Psoas muscle (tissue), 8 donors: ENCODE results near the gene ARHGDIA. TPM values are rescaled to one million over a fixed set of nuclear protein-coding genes. Genes with fewer than 3 reads are reported as not detected.

Source experiments
- ATAC-seq, 4 donors: fragments of 200-7000 bp; cut with Tn5 transposase; one replicate each; pipeline ENCODE4 v1.9.1; 2020; ENCODE audit warnings: moderate library complexity in 3 of 4, mild to moderate bottlenecking in 2 of 4
- DNase-seq, 2 donors: peaks; one replicate each; pipeline ENCODE4 v3.0.0-alpha.2; 2020
- H3K27ac ChIP-seq: fragments of 200-600 bp; one replicate; pipeline ENCODE4 v1.8.0; 2022
- H3K27me3 ChIP-seq, 3 donors: fragments of 200-600 bp in 1 of 3; one replicate each; pipeline versions ENCODE4 v1.6.1 to v1.8.0; 2013 to 2022; ENCODE audit warnings: low read length in 2 of 3, mild to moderate bottlenecking in 2 of 3, moderate library complexity in 1 of 3; ENCODE audit not compliant: insufficient read depth in 3 of 3
- H3K36me3 ChIP-seq, 2 donors: fragments of 200-600 bp in 1 of 2; one replicate each; pipeline versions ENCODE4 v1.6.1 to v1.8.0; 2013 to 2022; ENCODE audit warnings: low read depth in 1 of 2, mild to moderate bottlenecking in 1 of 2, moderate library complexity in 1 of 2; ENCODE audit not compliant: insufficient read depth in 1 of 2
- H3K4me1 ChIP-seq: fragments of 200-600 bp; one replicate; pipeline ENCODE4 v1.8.0; 2022
- H3K4me3 ChIP-seq: fragments of 200-600 bp; one replicate; pipeline ENCODE4 v1.8.0; 2022; ENCODE audit warnings: mild to moderate bottlenecking
- H3K9me3 ChIP-seq: fragments of 200-600 bp; one replicate; pipeline ENCODE4 v1.8.0; 2022
- CTCF ChIP-seq: fragments of 200-600 bp; IDR thresholded peaks from one replicate; pipeline ENCODE4 v1.8.0; 2022; ENCODE audit warnings: antibody characterized with exemption
- WGBS, 3 donors: extraction: QIAGEN DNeasy Blood & Tissue Kit; methylation state at CpG; one replicate each; pipeline versions ENCODE4 v1.1.6 to v1.1.7; 2013; 5-methylcytosine and 5-hydroxymethylcytosine counted together
- intact Hi-C, 2 donors: fragments of 100-400 bp; cut with DNase I; formaldehyde crosslinking; loops; one replicate each; pipeline versions ENCODE4 v1.11.0 to v1.14.2; 2022
- polyA plus RNA-seq, 3 donors: library from polyadenylated mRNA; stranded (reverse); fragments of 200-250 nt; gene quantifications; one replicate each; pipeline ENCODE4 v1.2.3, GENCODE V29; 2013
- total RNA-seq, 4 donors: library from RNA; stranded (reverse); fragmentation: NEBNext Ultra II Directional in 2 of 4; extraction: Animal tissue kit (Norgen Biotek cat#: 25700) in 2 of 4; gene quantifications; one replicate each; pipeline versions ENCODE4 v1.2.1 to v1.2.4, GENCODE V29; 2021 to 2023
- donor health status: healthy with polysubstance abuse.
- donor health status: DM: no; HTN: no; CAD: no; lungs with moderate emphysema.
- donor health status: Bipolar disorder and iron deficiency.
- donor health status: healthy.
- donor health status: DM: yes; HTN: yes; CAD: no.
- donor health status: DM: no; HTN: no; CAD: no.
- donor health status: DM: no; HTN: no; CAD: no.
- donor health status: DM: yes; HTN: yes; CAD: no.

The ARHGDIA gene
- total and polyA plus RNA-seq, 7 donors = 79.1 to 268 (median 149) TPM

GRCh38 chr17:81909966-81910839 is 39.1 kb upstream of the ARHGDIA start:
- Histone ChIP-seq H3K36me3 (peaks cover 3 to 46% of the 10 kb centered on the region in 2 donors), H3K27me3 (no peaks in the 10 kb centered on the region), H3K9me3 (no peaks in the 10 kb centered on the region), H3K27ac (peak overlapping the region; percentile 11), H3K4me3 (peak overlapping the region; percentile 71), H3K4me1 (peaks cover 23% of the 10 kb centered on the region)
- DNase-seq (no peak), ATAC-seq (no peak)
- no peak for TF ChIP-seq CTCF
- intact Hi-C loops = no loop called here
- 39 to 50% (median 42%) methylated on average over 22 to 23 of the region's 23 CpGs for WGBS, 3 donors

GRCh38 chr17:81909231-81909630 is 38.1 kb upstream of the ARHGDIA start:
- H3K9me3 ChIP-seq = no peaks in the 10 kb centered on the region
- ATAC-seq = no peak
- H3K27me3 ChIP-seq = no peaks in the 10 kb centered on the region
- no peak overlapping the region for H3K4me3 ChIP-seq
- 81 to 91% (median 82%) methylated on average over 12 of the region's 12 CpGs for WGBS, 3 donors
- no peak overlapping the region for H3K27ac ChIP-seq
- DNase-seq = no peak
- TF ChIP-seq CTCF = no peak
- H3K4me1 ChIP-seq = peaks cover 23% of the 10 kb centered on the region
- peaks cover 0 to 46% of the 10 kb centered on the region in 2 donors for H3K36me3 ChIP-seq
- intact Hi-C loops = no loop called here

GRCh38 chr17:81908793-81909192 is 37.7 kb upstream of the ARHGDIA start:
- no peaks in the 10 kb centered on the region for H3K9me3 ChIP-seq
- intact Hi-C loops = no loop called here
- DNase-seq (no peak), ATAC-seq (no peak)
- TF ChIP-seq CTCF = no peak
- peaks cover 0 to 45% of the 10 kb centered on the region in 2 donors for H3K36me3 ChIP-seq
- no peaks in the 10 kb centered on the region for H3K27me3 ChIP-seq
- WGBS, 3 donors = 93 to 94% (median 93%) methylated on average over 11 of the region's 11 CpGs
- H3K4me3 ChIP-seq = no peak overlapping the region
- H3K4me1 ChIP-seq = peaks cover 23% of the 10 kb centered on the region
- H3K27ac ChIP-seq = no peak overlapping the region

GRCh38 chr17:81907219-81908145 is 36.3 kb upstream of the ARHGDIA start:
- peak; percentile 39 to 89 for DNase-seq
- TF ChIP-seq CTCF = no peak

More at GRCh38 chr17:81907219-81908145, 36.3 kb upstream of the ARHGDIA start:
- H3K27ac ChIP-seq = peak overlapping the region; percentile 65
- peaks cover 0 to 32% of the 10 kb centered on the region in 2 donors for H3K36me3 ChIP-seq
- H3K4me3 ChIP-seq = no peak overlapping the region
- WGBS, 3 donors = 52 to 59% (median 54%) methylated on average over 23 to 26 of the region's 26 CpGs
- H3K27me3 ChIP-seq = no peaks in the 10 kb centered on the region
- H3K4me1 ChIP-seq = peaks cover 23% of the 10 kb centered on the region
- no peaks in the 10 kb centered on the region for H3K9me3 ChIP-seq
- ATAC-seq = peak; percentile 57 to 83 (median 80)
- intact Hi-C loops = no loop called here
